Fibroblast of pulmonary artery (primary cell): ENCODE measurements around the gene CAMK1.
A peak's percentile ranks its signal among the peaks of the same experiment; 100 is the strongest.
"Not testable (repeated sequence)": the region's sequence is repeated elsewhere in the genome, so short reads cannot be mapped to it uniquely, and the experiment has no call there.

Experiments
- DNase-seq: peaks from one replicate; pipeline ENCODE4 v3.0.0-alpha.2; 2010; ENCODE audit warnings: low read depth
- H3K4me3 ChIP-seq: replicated peaks from 2 replicates; pipeline ENCODE4 v1.5.1; 2011; ENCODE audit warnings: low read depth, mild to moderate bottlenecking, control low read depth, low read length, moderate library complexity
- CTCF ChIP-seq: IDR thresholded peaks from 2 replicates; pipeline ENCODE4 v1.5.1; 2011; ENCODE audit warnings: mild to moderate bottlenecking, control low read depth, low read length, inconsistent platforms; ENCODE audit errors: missing control alignments

CAMK1 gene

GRCh38 chr3:9776896-9777693, 7.3 kb upstream of the CAMK1 start:
- TF ChIP-seq CTCF = no peak
- no peak for DNase-seq
- no peak overlapping the region for H3K4me3 ChIP-seq

- not testable (repeated sequence) for DNase-seq, H3K4me3 ChIP-seq
Observed at GRCh38 chr3:9771007-9771406, 1.3 kb upstream of the CAMK1 start.

- TF ChIP-seq CTCF = no peak
- DNase-seq = peak; percentile 74
- H3K4me3 ChIP-seq = peak overlapping the region; percentile 67
Observed at GRCh38 chr3:9770276-9770812, 597 bp upstream of the CAMK1 start.

- no peak for TF ChIP-seq CTCF
- no peak for DNase-seq
- peak overlapping the region; percentile 67 for H3K4me3 ChIP-seq
Observed at GRCh38 chr3:9769012-9769411, 735 bp downstream of the CAMK1 start.

- no peak for DNase-seq
- TF ChIP-seq CTCF = no peak
- no peak overlapping the region for H3K4me3 ChIP-seq
Observed at GRCh38 chr3:9768141-9768775, 1.5 kb downstream of the CAMK1 start.

- no peak for DNase-seq
- H3K4me3 ChIP-seq = no peak overlapping the region
- TF ChIP-seq CTCF = no peak
Observed at GRCh38 chr3:9767418-9767817, 2.3 kb downstream of the CAMK1 start.

GRCh38 chr3:9765865-9766264, 3.9 kb downstream of the CAMK1 start:
- no peak overlapping the region for H3K4me3 ChIP-seq
- DNase-seq = no peak
- no peak for TF ChIP-seq CTCF
